ENCODE measurements around the gene ADAMTS9.

Gene ADAMTS9

GRCh38 chr3:64664397-64664796 is 23.4 kb downstream of the ADAMTS9 start:
- H4K20me1 ChIP-seq (ENCODE audit: low read depth, low read length) = no peaks in the 10 kb centered on the region
- no peak overlapping the region for H3K4me2 ChIP-seq (ENCODE audit: low read depth, low read length, poor library complexity, severe bottlenecking)
- no peaks in the 10 kb centered on the region for H3F3A ChIP-seq (ENCODE audit: insufficient read depth)
- no peak overlapping the region for H3K27ac ChIP-seq (ENCODE audit: low read depth, low read length)
- H3K79me2 ChIP-seq (ENCODE audit: insufficient read depth, low read length) = no peaks in the 10 kb centered on the region
- TF ChIP-seq EZH2phosphoT487 (conservative IDR thresholded peaks at IDR 0.05; ENCODE audit: low read length) = no peak
- no peak for TF ChIP-seq CTCF (IDR thresholded peaks at IDR 0.05; ENCODE audit: insufficient read depth, low read length, poor library complexity, severe bottlenecking)
- no peaks in the 10 kb centered on the region for H3K9me3 ChIP-seq (ENCODE audit: insufficient read depth, low read length)
- H3K27me3 ChIP-seq (ENCODE audit: low read length) = no peaks in the 10 kb centered on the region
- no peak overlapping the region for H3K4me3 ChIP-seq (ENCODE audit: insufficient read depth, low read length, poor library complexity, severe bottlenecking)
- no peaks in the 10 kb centered on the region; the same call in 1 of the 2 replicates for H3K9me2 ChIP-seq (replicated peaks; ENCODE audit: insufficient read depth, low read length)
- no peak overlapping the region for H3K9ac ChIP-seq (ENCODE audit: low read length)
- H3K36me3 ChIP-seq (ENCODE audit: low read length) = no peaks in the 10 kb centered on the region
- no peak overlapping the region for H2AFZ ChIP-seq (ENCODE audit: low read depth, low read length, severe bottlenecking)

- H3F3A ChIP-seq (ENCODE audit: insufficient read depth) = no peaks in the 10 kb centered on the region
- H3K27me3 ChIP-seq (ENCODE audit: low read length) = no peaks in the 10 kb centered on the region
- H3K9me3 ChIP-seq (ENCODE audit: insufficient read depth, low read length) = no peaks in the 10 kb centered on the region
- H3K27ac ChIP-seq (ENCODE audit: low read depth, low read length) = no peak overlapping the region
- no peaks in the 10 kb centered on the region; the same call in 1 of the 2 replicates for H3K9me2 ChIP-seq (replicated peaks; ENCODE audit: insufficient read depth, low read length)
- no peak overlapping the region for H2AFZ ChIP-seq (ENCODE audit: low read depth, low read length, severe bottlenecking)
- no peaks in the 10 kb centered on the region for H3K36me3 ChIP-seq (ENCODE audit: low read length)
- no peak overlapping the region for H3K4me2 ChIP-seq (ENCODE audit: low read depth, low read length, poor library complexity, severe bottlenecking)
- no peak overlapping the region for H3K4me3 ChIP-seq (ENCODE audit: insufficient read depth, low read length, poor library complexity, severe bottlenecking)
- TF ChIP-seq EZH2phosphoT487 (conservative IDR thresholded peaks at IDR 0.05; ENCODE audit: low read length) (no peak), CTCF (IDR thresholded peaks at IDR 0.05; ENCODE audit: insufficient read depth, low read length, poor library complexity, severe bottlenecking) (no peak)
- H3K9ac ChIP-seq (ENCODE audit: low read length) = no peak overlapping the region
- no peaks in the 10 kb centered on the region for H3K79me2 ChIP-seq (ENCODE audit: insufficient read depth, low read length)
- no peaks in the 10 kb centered on the region for H4K20me1 ChIP-seq (ENCODE audit: low read depth, low read length)
These were observed 28.2 kb downstream of the ADAMTS9 start for GRCh38 chr3:64659617-64659978.

GRCh38 chr3:64658001-64658400 is 29.8 kb downstream of the ADAMTS9 start:
- TF ChIP-seq EZH2phosphoT487 (conservative IDR thresholded peaks at IDR 0.05; ENCODE audit: low read length) (no peak), CTCF (IDR thresholded peaks at IDR 0.05; ENCODE audit: insufficient read depth, low read length, poor library complexity, severe bottlenecking) (no peak)
- Histone ChIP-seq H4K20me1 (ENCODE audit: low read depth, low read length) (no peaks in the 10 kb centered on the region), H3K9me3 (ENCODE audit: insufficient read depth, low read length) (no peaks in the 10 kb centered on the region), H3K4me3 (ENCODE audit: insufficient read depth, low read length, poor library complexity, severe bottlenecking) (no peak overlapping the region), H3K9ac (ENCODE audit: low read length) (no peak overlapping the region), H3K27me3 (ENCODE audit: low read length) (no peaks in the 10 kb centered on the region), H3K36me3 (ENCODE audit: low read length) (no peaks in the 10 kb centered on the region), H3K79me2 (ENCODE audit: insufficient read depth, low read length) (no peaks in the 10 kb centered on the region), H3F3A (ENCODE audit: insufficient read depth) (no peaks in the 10 kb centered on the region), H3K4me2 (ENCODE audit: low read depth, low read length, poor library complexity, severe bottlenecking) (no peak overlapping the region), H2AFZ (ENCODE audit: low read depth, low read length, severe bottlenecking) (no peak overlapping the region), H3K9me2 (replicated peaks; ENCODE audit: insufficient read depth, low read length) (no peaks in the 10 kb centered on the region; the same call in 1 of the 2 replicates), H3K27ac (ENCODE audit: low read depth, low read length) (no peak overlapping the region)

Data from SU-DHL-6 (cell line).